HG02840 (cell line): Measurements from ENCODE around the gene TRA2B.
"Not testable (repeated sequence)": the region's sequence is repeated elsewhere in the genome, so short reads cannot be mapped to it uniquely, and the experiment has no call there.

Experiments
- ATAC-seq: cut with Tn5 transposase; IDR thresholded peaks from one replicate; pipeline ENCODE4 v1.9.1; 2021; ENCODE audit warnings: mild to moderate bottlenecking, moderate library complexity, moderate number of reproducible peaks; ENCODE audit not compliant: unreplicated experiment, low FRiP score

TRA2B gene

GRCh38 chr3:185929192-185930151, 8.3 kb downstream of the TRA2B start:
- no peak for ATAC-seq

GRCh38 chr3:185928496-185928895, 9.3 kb downstream of the TRA2B start:
- no peak for ATAC-seq

GRCh38 chr3:185927501-185928200, 10.2 kb downstream of the TRA2B start:
- no peak for ATAC-seq

GRCh38 chr3:185926445-185926844, 11.4 kb downstream of the TRA2B start:
- ATAC-seq: no peak

- no peak for ATAC-seq
Measured at GRCh38 chr3:185925353-185925752, 12.5 kb downstream of the TRA2B start.

GRCh38 chr3:185924375-185924774, 13.4 kb downstream of the TRA2B start:
- no peak for ATAC-seq

- ATAC-seq: no peak
Measured at GRCh38 chr3:185920184-185920583, 17.6 kb downstream of the TRA2B start.

GRCh38 chr3:185916042-185916833, 21.6 kb downstream of the TRA2B start:
- ATAC-seq: no peak

- no peak for ATAC-seq
Measured at GRCh38 chr3:185915642-185916041, 22.2 kb downstream of the TRA2B start.

GRCh38 chr3:185914911-185915629, 22.7 kb downstream of the TRA2B start:
- no peak for ATAC-seq

- no peak for ATAC-seq
Measured at GRCh38 chr3:185912929-185913901, 24.6 kb downstream of the TRA2B start.

- no peak for ATAC-seq
Measured at GRCh38 chr3:185912512-185912911, 25.3 kb downstream of the TRA2B start.

GRCh38 chr3:185911076-185911448, 26.8 kb downstream of the TRA2B start:
- ATAC-seq: not testable (repeated sequence)

GRCh38 chr3:185910322-185911075, 27.3 kb downstream of the TRA2B start:
- not testable (repeated sequence) for ATAC-seq

- not testable (repeated sequence) for ATAC-seq
Measured at GRCh38 chr3:185909913-185910312, 27.9 kb downstream of the TRA2B start.

GRCh38 chr3:185900228-185900627, 37.6 kb downstream of the TRA2B start:
- no peak for ATAC-seq

GRCh38 chr3:185896636-185897035, 41.2 kb downstream of the TRA2B start:
- no peak for ATAC-seq

GRCh38 chr3:185887066-185887465, 50.7 kb downstream of the TRA2B start:
- no peak for ATAC-seq
